HCT116 (cell line): ENCODE measurements around the gene BRIP1. TPM values are rescaled to one million over a fixed set of nuclear protein-coding genes. Genes with fewer than 3 reads are reported as not detected.

Source experiments
- ATAC-seq: fragments of 200-7000 bp; cut with Tn5 transposase; 2 replicates; pipeline ENCODE4 v1.9.1; 2020; ENCODE audit warnings: mild to moderate bottlenecking, moderate library complexity
- BruUV-seq: library from RNA; stranded (reverse); fragments of 400-500 nt; replicated peaks from 2 replicates; lab custom pipeline; 2021; lab: Mats Ljungman, UMichigan
- CTCF ChIA-PET: fragments of 300-600 bp; sonication (Branson Sonifier 250); formaldehyde crosslinking; loops from one replicate; lab custom pipeline; 2021; ENCODE audit warnings: antibody characterized with exemption; lab: Charles Lee
- POLR2A ChIA-PET: fragments of 300-600, 350-600 bp; sonication (Branson Sonifier 250); formaldehyde crosslinking; loops from one replicate; lab custom pipeline; 2021; ENCODE audit warnings: antibody characterized with exemption; lab: Charles Lee
- RAD21 ChIA-PET, 2 experiments: fragments of 300-600 bp; sonication (Branson Sonifier 250); formaldehyde crosslinking; loops; one replicate each; lab custom pipeline; 2023; ENCODE audit warnings: low total read pairs in 2 of 2; ENCODE audit not compliant: uncharacterized antibody in 2 of 2, unreplicated experiment in 2 of 2, low non-redundant PET in 1 of 2; lab: Charles Lee
- DNase-seq: peaks from one replicate; pipeline ENCODE4 v3.0.0-alpha.2; 2010; ENCODE audit warnings: low read depth, low spot score
- H2AFZ ChIP-seq: fragments of 200-600 bp; shearing (Covaris generic), sonication (generic); 2 replicates; pipeline ENCODE4 v1.6.1; 2017; ENCODE audit warnings: low read depth, mixed run types, mixed read lengths, antibody characterized with exemption, low read length; ENCODE audit not compliant: poor library complexity, severe bottlenecking
- H3K27ac ChIP-seq: 2 replicates; pipeline ENCODE4 v1.5.1; 2012; ENCODE audit warnings: low read depth, low read length
- H3K27me3 ChIP-seq: fragments of 200-600 bp; sonication (generic); 2 replicates; pipeline ENCODE4 v1.6.1; 2016; ENCODE audit warnings: mixed run types, low read length, mixed read lengths; ENCODE audit not compliant: insufficient read depth
- H3K36me3 ChIP-seq, 2 experiments: fragments of 200-500 bp in 1 of 2; fragments of 200-600 bp in 1 of 2; sonication (Bioruptor generic) in 1 of 2; sonication (generic) in 1 of 2; 2 replicates each; pipeline versions ENCODE4 v1.5.1 to v1.6.1; 2014 to 2016; ENCODE audit warnings: low read length in 2 of 2, inconsistent platforms in 1 of 2, mixed read lengths in 1 of 2, mixed run types in 1 of 2; ENCODE audit not compliant: insufficient read depth in 2 of 2, control insufficient read depth in 1 of 2
- H3K4me1 ChIP-seq, 2 experiments: fragments of 200-600 bp in 1 of 2; sonication (generic) in 1 of 2; 2 replicates each; pipeline versions ENCODE4 v1.5.1 to v1.6.1; 2012 to 2017; ENCODE audit warnings: low read length in 2 of 2, inconsistent platforms in 1 of 2, mild to moderate bottlenecking in 1 of 2, mixed read lengths in 1 of 2, mixed run types in 1 of 2, moderate library complexity in 1 of 2; ENCODE audit not compliant: insufficient read depth in 2 of 2, control insufficient read depth in 1 of 2
- H3K4me2 ChIP-seq: fragments of 200-600 bp; sonication (generic); 2 replicates; pipeline ENCODE4 v1.6.1; 2017; ENCODE audit warnings: mixed run types, low read length, mixed read lengths
- H3K4me3 ChIP-seq, 2 experiments: fragments of 200-600 bp in 1 of 2; sonication (generic) in 1 of 2; replicated peaks in 1 of 2; 2 replicates each; pipeline ENCODE4 v1.5.1; 2011 to 2016; ENCODE audit warnings: low read length in 2 of 2, control low read depth in 1 of 2, low read depth in 1 of 2, mild to moderate bottlenecking in 1 of 2, mixed read lengths in 1 of 2, mixed run types in 1 of 2
- H3K79me2 ChIP-seq: fragments of 200-600 bp; sonication (generic); 2 replicates; pipeline ENCODE4 v1.6.1; 2017; ENCODE audit warnings: mild to moderate bottlenecking, mixed run types, low read length, moderate library complexity, mixed read lengths; ENCODE audit not compliant: insufficient read depth
- H3K9ac ChIP-seq: fragments of 200-600 bp; sonication (generic); 2 replicates; pipeline ENCODE4 v1.6.1; 2016; ENCODE audit warnings: low read length, mixed read lengths
- H3K9me2 ChIP-seq: fragments of 200-600 bp; sonication (generic), shearing (Covaris generic); 2 replicates; pipeline ENCODE4 v1.6.1; 2017; ENCODE audit warnings: mixed run types, mild to moderate bottlenecking, moderate library complexity; ENCODE audit not compliant: insufficient read depth
- H3K9me3 ChIP-seq, 2 experiments: fragments of 200-500 bp in 1 of 2; fragments of 200-600 bp in 1 of 2; sonication (Bioruptor generic) in 1 of 2; sonication (generic) in 1 of 2; 2 replicates each; pipeline ENCODE4 v1.6.1; 2014 to 2017; ENCODE audit warnings: low read length in 2 of 2, mixed read lengths in 2 of 2, inconsistent platforms in 1 of 2, low read depth in 1 of 2, mild to moderate bottlenecking in 1 of 2, mixed run types in 1 of 2, moderate library complexity in 1 of 2; ENCODE audit not compliant: control insufficient read depth in 1 of 2, insufficient read depth in 1 of 2
- H4K20me1 ChIP-seq: fragments of 200-600 bp; sonication (generic), shearing (Covaris generic); 2 replicates; pipeline ENCODE4 v1.6.1; 2017; ENCODE audit warnings: mixed run types, mild to moderate bottlenecking, moderate library complexity; ENCODE audit not compliant: insufficient read depth
- CBX3 ChIP-seq: IDR thresholded peaks from 2 replicates; pipeline ENCODE4 v1.6.1; 2012; ENCODE audit warnings: low read depth
- CEBPB ChIP-seq: IDR thresholded peaks from 2 replicates; pipeline ENCODE4 v1.6.1; 2012; ENCODE audit warnings: low read depth
- EGR1 ChIP-seq: IDR thresholded peaks from 2 replicates; pipeline ENCODE4 v1.6.1; 2012; ENCODE audit warnings: low read depth
- EZH2 ChIP-seq: fragments of 200-600 bp; sonication (generic); IDR thresholded peaks from 2 replicates; pipeline ENCODE4 v1.6.1; 2017; ENCODE audit warnings: antibody characterized with exemption, mixed run types
- EZH2phosphoT487 ChIP-seq: fragments of 200-600 bp; IDR thresholded peaks from 2 replicates; pipeline ENCODE4 v1.6.1; 2018; ENCODE audit warnings: antibody characterized with exemption, borderline replicate concordance
- JUND ChIP-seq: IDR thresholded peaks from 2 replicates; pipeline ENCODE4 v1.6.1; 2012
- POLR2A ChIP-seq: IDR thresholded peaks from 2 replicates; pipeline ENCODE4 v1.7.0; 2011; ENCODE audit warnings: borderline replicate concordance; ENCODE audit not compliant: insufficient read depth, insufficient read length; ENCODE audit errors: extremely low read depth
- POLR2AphosphoS5 ChIP-seq: IDR thresholded peaks from 2 replicates; pipeline ENCODE4 v1.6.1; 2011; ENCODE audit warnings: mild to moderate bottlenecking, low read depth, low read length, moderate library complexity
- RAD21 ChIP-seq: IDR thresholded peaks from 2 replicates; pipeline ENCODE4 v1.6.1; 2012; ENCODE audit warnings: low read depth, mild to moderate bottlenecking
- REST ChIP-seq: IDR thresholded peaks from 2 replicates; pipeline ENCODE4 v1.6.1; 2012; ENCODE audit warnings: low read depth
- SP1 ChIP-seq: IDR thresholded peaks from 2 replicates; pipeline ENCODE4 v1.6.1; 2012; ENCODE audit warnings: low read depth
- ZFX ChIP-seq: fragments of 450-650 bp; IDR thresholded peaks from 2 replicates; pipeline ENCODE4 v1.6.1; 2017
- ZNF274 ChIP-seq: fragments of 200-500 bp; sonication (Bioruptor generic); IDR thresholded peaks from 2 replicates; pipeline ENCODE4 v1.6.1; 2014; ENCODE audit warnings: mild to moderate bottlenecking, low read depth, low read length, inconsistent platforms
- intact Hi-C: fragments of 100-400 bp; cut with micrococcal nuclease; formaldehyde crosslinking; loops from 2 replicates; pipeline ENCODE4 v1.10.0; 2022
- total RNA-seq: library from RNA; stranded (reverse); gene quantifications from one replicate; pipeline ENCODE4 v1.2.1, GENCODE V29; 2021; ENCODE audit not compliant: unreplicated experiment
- TF ChIP-seq, protein P1 (sequence below): IDR thresholded peaks from 2 replicates; pipeline ENCODE4 v1.6.1; 2012

Gene BRIP1
- total RNA-seq, 1 experiment from 2014 or later: 22.2 TPM

DNA sequence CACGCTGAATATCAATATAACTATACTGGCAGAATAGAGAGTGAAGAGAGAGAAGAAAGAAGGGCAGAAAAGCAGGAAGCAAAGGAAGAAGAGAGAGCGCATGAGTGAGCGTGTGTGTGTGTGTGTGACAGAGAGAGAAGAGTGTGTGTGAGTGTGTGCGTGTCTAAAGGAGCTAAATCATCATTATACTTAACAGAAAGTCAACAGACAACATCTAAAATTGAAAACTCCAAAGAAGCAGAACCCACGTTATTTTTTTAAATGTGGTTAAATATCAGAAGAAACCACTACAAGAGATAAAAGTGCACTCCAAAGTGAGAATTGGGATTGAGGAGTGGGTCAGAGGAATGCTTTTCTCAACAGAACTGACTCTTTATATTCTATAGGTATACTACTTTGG lies 77.2 kb downstream of the BRIP1 start:
- H3K9me3 ChIP-seq: no peaks in the 10 kb centered on the region
- H4K20me1 ChIP-seq: no peaks in the 10 kb centered on the region
- H3K4me1 ChIP-seq: no peaks in the 10 kb centered on the region
- H3K9ac ChIP-seq: no peak overlapping the region
- DNase-seq: no peak
- H3K36me3 ChIP-seq: no peaks in the 10 kb centered on the region; a peak in 1 of 4 replicates
- intact Hi-C loops: no loop called here
- no peak for TF ChIP-seq JUND
- TF ChIP-seq REST: no peak
- TF ChIP-seq EZH2phosphoT487: no peak
- TF ChIP-seq EZH2: no peak
- TF ChIP-seq, protein P1, sequence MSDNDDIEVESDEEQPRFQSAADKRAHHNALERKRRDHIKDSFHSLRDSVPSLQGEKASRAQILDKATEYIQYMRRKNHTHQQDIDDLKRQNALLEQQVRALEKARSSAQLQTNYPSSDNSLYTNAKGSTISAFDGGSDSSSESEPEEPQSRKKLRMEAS: no peak
- TF ChIP-seq ZNF274: no peak
- TF ChIP-seq CEBPB: no peak
- no peak for TF ChIP-seq RAD21
- TF ChIP-seq SP1: no peak
- TF ChIP-seq EGR1: no peak
- TF ChIP-seq ZFX: no peak
- TF ChIP-seq POLR2AphosphoS5: no peak
- no peak for TF ChIP-seq CBX3
- no peak for TF ChIP-seq POLR2A
- no peak for ATAC-seq
- no peak overlapping the region for H2AFZ ChIP-seq
- no TSS peak for BruUV-seq
- POLR2A ChIA-PET: no interaction called here
- CTCF ChIA-PET: no interaction called here
- H3K27ac ChIP-seq: no peak overlapping the region
- no peaks in the 10 kb centered on the region for H3K79me2 ChIP-seq
- no peaks in the 10 kb centered on the region for H3K27me3 ChIP-seq
- no peaks in the 10 kb centered on the region for H3K9me2 ChIP-seq
- H3K4me3 ChIP-seq: no peak overlapping the region
- H3K4me2 ChIP-seq: no peak overlapping the region
- RAD21 ChIA-PET: no interaction called here
